Peyer's patch (tissue), 4 donors: Measurements from ENCODE around the gene MAP2K5.

Experiments used
- POLR2A ChIP-seq, 2 donors: fragments of 450-650 bp; IDR thresholded peaks; one replicate each; pipeline ENCODE4 v1.5.1; 2017; ENCODE audit warnings: antibody characterized with exemption in 2 of 2, mild to moderate bottlenecking in 2 of 2, moderate library complexity in 2 of 2
- TF ChIP-seq, protein P1 (sequence below), 6 experiments: fragments of 450-650 bp in 4 of 6; fragments of 200-600 bp in 2 of 6; sonication (generic) in 1 of 6; IDR thresholded peaks; one replicate each; pipeline ENCODE4 v1.5.1; 2017 to 2019; ENCODE audit warnings: antibody characterized with exemption in 6 of 6, mild to moderate bottlenecking in 3 of 6, moderate library complexity in 1 of 6

DNA sequence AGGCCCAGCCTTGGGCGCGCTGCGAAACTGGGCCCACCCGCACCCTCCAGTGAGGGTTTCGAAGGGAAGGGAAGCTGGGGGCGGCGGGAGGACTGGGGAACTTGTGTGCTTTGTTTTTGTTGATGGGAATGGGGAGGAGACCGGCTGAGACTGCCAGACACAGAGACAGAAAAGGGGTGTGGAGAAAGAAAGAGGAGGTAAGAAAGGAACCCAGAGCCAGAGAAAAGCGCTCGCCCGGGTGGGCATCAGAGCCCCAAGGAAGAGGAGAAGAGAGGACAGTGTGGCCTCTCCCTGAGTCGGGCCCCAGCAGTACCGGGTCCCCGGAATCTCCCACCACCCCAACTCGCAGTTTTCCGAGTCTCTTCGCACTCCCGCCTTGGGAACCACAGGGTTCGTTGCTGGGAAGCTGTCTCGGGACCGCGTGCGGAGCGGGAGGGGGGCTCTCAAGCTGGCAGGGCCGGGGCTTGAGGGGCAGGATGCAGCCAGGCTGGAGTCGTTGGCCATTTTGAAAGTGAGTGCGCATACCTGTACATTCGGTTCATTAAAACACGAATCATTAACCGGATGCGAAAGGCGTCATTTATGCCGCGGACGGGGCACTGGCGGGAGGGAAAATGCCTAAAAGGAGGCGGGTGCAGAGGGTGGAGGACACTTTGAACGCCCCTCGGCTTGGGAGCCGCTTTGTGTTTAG, 285.9 kb downstream of the MAP2K5 start:
- TF ChIP-seq, protein P1, sequence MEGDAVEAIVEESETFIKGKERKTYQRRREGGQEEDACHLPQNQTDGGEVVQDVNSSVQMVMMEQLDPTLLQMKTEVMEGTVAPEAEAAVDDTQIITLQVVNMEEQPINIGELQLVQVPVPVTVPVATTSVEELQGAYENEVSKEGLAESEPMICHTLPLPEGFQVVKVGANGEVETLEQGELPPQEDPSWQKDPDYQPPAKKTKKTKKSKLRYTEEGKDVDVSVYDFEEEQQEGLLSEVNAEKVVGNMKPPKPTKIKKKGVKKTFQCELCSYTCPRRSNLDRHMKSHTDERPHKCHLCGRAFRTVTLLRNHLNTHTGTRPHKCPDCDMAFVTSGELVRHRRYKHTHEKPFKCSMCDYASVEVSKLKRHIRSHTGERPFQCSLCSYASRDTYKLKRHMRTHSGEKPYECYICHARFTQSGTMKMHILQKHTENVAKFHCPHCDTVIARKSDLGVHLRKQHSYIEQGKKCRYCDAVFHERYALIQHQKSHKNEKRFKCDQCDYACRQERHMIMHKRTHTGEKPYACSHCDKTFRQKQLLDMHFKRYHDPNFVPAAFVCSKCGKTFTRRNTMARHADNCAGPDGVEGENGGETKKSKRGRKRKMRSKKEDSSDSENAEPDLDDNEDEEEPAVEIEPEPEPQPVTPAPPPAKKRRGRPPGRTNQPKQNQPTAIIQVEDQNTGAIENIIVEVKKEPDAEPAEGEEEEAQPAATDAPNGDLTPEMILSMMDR (IDR thresholded peaks at IDR 0.05): no peak
- no peak for TF ChIP-seq POLR2A (IDR thresholded peaks at IDR 0.05)
